HuH-7.5 (cell line): ENCODE results near the gene PHACTR3.
"Not testable (repeated sequence)": the region's sequence is repeated elsewhere in the genome, so short reads cannot be mapped to it uniquely, and the experiment has no call there.

Source experiments
- DNase-seq: peaks from one replicate; pipeline ENCODE4 v3.0.0; 2011; ENCODE audit warnings: low spot score

The PHACTR3 gene

DNA sequence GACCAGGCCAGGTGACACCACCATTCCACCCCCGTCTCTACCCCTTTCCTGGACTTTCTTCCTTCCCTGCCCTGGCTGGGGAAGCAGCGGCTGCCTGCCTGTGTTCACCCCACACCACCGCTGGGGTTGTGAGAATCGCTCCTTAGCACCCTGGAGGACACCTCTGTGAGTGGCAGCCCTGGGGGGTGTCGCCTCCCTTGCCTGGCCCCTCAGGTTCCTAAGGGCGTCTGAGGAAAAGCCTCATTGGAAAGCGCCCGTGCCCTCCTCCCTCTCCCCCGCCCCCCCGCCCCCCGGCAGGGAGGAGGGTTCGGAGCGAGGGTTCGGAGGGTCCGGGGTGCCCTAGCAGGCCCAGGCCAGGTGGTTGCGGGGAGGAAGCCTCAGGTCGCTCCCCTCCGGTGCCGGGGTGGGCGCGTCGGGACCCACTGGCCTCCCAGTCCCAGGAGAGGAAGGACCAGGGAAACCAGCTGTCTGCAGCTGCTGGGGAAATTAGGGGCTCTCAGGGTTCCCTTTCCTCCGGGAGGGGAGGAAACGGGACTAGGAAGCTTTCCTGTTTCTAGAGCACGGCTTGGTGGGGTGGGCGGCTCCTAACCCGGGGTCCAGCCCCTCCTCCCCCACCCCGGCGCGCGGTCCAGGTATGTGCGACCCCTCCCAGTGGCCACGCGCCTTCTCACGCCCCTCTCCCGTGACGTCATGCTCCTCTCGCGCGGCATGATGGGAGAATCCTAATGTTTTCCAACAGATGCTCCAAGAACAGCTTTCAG is at the start of gene PHACTR3:
TSS of gene PHACTR3 (plus strand) at position 760 of the 761 bp plus-strand sequence. CDS start 475 bp downstream, outside the sequence.
- no peak for DNase-seq

DNA sequence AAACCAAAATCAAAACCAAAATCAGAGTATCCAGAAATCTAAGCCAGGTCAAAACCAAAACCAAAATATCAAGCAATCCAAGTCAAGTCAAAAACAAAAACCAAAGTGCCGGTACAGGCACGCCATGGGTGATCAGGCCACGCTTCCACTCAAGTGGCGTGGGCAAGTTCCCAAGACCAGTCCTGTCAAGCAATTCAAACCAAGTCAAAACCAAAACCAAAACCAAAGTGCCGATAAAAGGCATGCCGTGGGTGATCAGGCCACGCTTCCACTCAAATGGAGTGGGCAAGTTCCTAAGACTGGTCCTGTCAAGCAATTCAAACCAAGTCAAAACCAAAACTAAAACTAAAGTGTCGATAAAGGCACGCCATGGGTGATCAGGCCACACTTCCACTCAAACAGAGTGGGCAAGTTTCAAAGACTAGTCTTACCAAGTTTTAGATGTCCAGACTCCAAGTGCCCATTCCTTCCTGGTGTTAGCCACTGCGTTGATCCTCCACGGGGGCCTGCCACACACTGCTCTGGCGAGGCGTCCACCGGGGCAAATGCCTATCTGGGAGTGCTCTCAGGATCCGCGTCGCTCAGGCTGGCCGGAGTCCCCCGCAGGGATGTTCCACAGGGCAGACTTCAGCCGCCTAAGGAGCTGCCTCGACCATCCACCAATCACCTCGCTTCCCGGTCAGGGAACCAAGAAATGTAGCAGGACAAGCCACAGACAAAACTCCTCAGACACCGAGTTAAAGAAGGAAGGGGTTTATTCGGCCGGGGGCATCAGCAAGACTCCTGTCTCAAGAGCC is 46.4 kb upstream of the PHACTR3 start:
- DNase-seq: not testable (repeated sequence)

DNA sequence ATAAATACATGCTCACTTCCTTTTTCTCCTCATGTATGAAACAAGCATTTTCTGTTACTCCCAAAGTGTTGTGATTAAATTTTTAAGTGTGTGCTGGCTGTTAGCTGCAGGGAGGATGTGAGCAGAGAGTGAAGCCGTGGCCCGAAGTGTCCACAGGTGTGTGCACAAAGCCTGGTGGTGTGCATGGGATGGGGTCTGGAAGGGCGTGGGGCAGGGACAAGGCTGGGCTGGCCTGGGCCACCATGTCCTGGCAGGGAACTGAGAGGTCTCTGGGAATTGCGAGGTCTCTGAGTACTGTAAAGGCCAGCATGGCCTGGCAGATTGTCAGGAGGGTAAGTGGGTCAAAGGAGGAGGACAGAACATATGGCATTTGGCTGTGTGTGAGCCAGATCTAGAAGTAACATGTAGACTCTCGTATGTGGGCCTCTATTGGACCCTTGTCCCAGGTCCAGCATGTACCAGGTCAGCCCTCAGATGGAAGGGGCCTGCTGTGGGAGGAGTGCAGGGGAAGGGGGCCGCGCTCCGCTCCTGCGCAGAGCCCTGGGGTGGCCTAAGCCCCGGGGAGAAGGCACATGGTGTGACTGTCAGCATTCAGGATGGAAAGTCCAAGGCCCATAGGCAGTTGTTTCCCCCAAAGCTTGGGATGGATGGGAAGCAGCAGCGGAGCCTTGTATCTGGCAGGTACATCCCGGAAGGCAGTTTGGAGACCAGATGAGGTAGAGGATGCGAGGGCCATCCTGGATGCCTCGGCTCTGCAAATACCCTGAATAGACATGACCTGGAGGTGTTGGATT is 45.1 kb upstream of the PHACTR3 start:
- DNase-seq: no peak

DNA sequence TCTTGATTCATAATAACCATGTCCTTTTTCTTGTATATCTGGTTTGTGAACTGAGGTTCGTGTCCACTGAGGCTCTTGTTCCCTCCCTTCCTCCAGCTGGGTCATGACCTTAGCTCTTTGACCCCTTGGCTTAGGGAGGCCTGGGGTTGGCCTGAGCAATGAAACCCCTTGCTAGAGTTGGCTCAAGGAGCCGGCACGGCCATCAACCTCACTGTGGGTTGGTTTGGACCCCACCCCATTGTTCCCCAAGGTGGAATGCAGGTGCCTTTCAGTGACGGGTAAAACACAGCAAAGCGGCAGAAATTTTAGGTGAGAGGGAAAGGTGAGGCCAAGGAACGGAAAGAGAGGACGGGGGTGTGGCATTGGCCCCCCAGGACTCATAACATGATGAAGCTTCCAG is 44.5 kb upstream of the PHACTR3 start:
- DNase-seq: no peak

DNA sequence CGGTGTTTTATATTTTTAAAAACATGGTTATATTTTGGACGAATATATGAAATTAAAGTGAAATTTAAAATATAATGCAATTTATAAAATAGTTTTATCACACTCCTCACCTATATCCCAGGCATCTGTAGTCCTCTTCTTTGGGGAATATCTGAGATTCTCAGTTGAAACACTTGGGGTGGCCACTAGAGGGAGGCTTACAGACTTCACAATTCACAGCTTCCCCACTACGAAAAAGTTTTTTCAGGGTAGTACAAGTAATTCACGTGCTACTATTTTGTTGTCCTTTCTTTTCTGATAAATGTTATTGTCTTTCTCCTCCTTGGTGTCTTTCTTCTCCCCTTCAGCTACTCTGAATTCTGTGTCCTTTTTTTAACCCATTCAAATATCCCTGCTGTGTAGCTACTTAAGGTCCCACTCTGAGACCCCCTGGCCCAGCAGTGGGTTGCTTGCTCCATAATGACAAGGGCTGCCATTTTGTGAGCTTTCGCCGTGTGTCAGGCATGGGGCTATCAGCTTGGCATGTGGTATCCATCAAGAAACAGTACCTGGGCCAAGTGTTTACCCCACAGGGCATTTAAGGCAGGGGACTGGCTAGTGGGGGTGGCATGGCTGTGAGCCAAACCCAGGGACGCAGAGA is 43.6 kb upstream of the PHACTR3 start:
- DNase-seq: peak; percentile 77

DNA sequence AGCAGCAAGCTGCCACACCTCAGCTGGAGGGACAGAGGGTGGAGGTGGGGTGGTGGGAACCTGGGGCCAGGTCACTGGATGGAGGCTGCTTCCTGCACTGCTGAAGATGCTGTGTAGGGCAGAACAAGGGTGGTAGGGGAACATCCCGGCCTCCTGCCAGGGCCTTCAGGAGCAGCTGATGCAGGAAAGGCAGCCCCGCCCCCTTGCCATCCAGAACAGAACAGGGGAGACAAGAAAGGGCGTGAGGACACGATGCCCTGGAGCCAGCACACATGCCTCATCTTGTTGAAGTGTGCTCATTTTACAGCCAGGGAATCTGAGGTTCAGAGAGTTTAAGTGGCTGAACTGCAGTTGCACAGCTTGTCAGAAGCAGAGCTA is 43.1 kb upstream of the PHACTR3 start:
- no peak for DNase-seq

DNA sequence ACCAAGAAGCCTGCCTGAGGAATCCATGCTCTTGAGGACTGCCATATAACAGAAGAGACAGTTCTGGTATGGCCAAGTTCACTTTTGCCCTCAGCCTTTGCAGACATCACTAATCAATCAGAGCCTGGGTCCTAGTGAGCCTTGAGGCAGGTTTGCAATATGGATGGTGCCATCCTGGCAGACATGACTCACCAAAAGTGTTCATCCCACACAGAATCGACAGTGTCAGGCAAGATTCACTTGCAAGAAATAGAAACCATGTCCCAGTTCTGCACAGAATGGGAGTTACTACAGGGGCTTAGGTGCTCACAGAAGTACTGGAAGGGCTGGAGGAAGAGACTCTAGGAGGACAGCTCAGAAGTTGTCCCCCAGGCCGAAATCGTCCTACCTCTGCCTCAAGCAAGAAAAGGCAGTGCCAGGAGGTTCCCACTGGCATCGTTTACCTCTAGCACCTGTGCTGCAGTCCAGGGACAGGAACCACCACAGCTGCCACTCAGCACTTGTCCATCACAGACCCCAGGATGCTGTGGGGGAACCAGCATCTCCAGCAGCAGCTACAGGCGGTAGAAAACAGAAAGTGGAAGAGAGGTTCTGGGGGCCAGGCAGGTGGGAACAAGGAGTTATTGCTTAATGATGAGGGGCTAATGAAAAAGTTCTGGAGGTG is 42.6 kb upstream of the PHACTR3 start:
- DNase-seq: no peak

DNA sequence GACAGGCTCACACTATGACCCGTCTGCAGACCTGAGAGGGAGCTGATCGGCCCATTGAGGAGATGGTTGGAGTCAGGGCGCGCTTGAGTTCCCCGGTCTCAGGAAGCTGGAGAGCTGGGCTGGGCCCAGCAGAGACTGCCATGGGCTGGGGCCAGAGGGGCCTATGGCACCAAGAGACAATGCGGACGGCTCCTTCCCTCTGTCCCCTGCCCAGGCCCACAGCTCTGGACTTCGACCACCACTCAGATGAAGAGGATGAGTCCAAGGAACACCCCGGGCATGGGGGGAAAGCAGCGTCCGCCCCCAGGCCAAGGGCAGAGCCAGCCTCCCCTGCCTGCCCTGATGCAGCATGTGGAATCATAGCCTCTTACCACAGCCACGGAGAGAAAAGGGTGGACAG is 40.2 kb upstream of the PHACTR3 start:
- DNase-seq: peak; percentile 6

DNA sequence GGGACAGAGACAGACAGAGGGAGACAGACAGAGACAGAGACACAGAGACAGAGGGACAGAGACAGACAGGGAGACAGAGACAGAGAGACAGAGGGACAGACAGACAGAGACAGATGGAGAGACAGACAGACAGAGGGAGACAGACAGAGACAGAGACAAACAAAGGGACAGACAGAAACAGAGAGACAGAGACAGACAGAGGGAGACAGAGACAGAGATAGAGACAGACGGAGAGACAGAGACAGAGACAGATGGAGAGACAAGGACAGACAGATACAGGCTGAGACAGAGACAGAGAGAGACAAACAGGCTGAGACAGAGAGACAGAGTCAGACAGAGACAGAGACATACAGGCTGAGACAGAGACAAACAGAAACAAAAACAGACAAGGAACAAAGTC is 39.4 kb upstream of the PHACTR3 start:
- DNase-seq: no peak

DNA sequence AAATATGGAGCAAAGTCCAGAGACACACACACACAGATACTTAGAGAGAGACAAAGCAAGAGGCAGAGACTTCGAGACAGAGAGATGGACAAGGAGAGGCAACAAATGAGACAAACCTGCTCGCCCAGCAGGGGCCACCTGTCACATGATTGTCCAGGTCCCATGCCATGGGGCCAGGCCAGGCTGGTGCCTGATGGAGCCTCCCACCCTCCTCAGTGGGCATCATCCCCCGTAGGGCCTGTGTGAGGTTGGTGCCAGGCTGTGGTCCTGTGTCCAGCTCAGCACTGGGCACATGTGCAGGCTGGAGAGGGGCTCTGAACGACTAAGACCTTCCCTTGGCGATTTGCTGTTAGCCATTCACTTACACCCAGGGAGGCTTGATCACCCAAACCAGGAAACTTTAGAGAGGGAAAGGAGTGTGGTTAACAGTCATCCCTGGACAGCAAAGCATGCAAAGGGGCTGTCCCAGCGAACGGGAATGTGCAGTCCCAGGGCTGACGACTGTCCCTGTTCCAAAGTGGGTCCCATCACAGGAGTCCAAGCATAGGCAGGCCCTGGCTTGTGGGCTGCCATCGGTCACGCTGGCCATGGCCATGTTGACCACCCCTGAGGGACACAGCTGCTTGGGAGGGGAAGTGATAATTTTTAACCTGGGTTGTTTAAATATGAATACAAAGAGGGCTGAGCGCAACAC is 38.4 kb upstream of the PHACTR3 start:
- DNase-seq: no peak

DNA sequence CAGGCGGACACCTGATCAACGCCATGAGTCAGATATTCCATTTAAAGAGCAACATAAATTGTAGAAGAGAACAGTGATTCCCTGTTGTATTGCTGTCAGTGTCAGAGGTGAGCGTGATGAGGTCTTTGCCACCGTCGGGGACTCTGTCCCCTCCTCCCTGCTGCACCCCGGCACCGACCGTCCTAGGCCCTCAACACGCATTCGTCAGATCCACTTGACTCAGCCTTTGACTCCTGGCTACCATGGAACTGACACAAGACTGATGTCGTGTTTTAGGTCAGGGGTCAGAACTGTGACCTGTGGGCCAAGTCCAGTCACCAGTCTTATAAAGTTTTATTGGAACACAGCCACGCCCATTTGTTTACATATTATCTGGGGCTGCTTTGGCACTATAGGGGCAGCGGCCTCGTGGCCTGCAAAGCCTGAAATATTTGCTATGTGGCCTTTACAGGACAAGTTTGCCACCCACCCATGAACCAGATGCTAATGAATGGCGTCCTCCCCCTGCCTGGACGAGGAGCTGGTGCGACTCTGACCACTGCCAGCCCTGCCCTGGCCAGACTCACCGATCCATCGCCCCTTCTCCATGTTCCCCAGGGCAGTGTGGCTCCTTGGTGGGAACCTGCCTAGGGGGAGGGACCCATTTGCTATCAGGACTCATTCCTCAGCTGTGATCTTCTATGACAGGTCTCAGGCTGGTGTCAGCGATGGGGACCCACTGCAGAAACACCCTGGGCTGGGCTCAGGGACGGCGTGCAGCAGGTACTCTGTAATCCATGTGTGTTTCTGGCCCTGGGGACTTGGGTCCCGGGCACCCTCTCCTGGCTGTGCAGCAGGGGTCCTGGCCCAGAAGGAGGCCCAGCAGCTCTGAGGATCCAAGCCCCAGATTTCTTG is 37.5 kb upstream of the PHACTR3 start:
- peak; percentile 6 for DNase-seq

DNA sequence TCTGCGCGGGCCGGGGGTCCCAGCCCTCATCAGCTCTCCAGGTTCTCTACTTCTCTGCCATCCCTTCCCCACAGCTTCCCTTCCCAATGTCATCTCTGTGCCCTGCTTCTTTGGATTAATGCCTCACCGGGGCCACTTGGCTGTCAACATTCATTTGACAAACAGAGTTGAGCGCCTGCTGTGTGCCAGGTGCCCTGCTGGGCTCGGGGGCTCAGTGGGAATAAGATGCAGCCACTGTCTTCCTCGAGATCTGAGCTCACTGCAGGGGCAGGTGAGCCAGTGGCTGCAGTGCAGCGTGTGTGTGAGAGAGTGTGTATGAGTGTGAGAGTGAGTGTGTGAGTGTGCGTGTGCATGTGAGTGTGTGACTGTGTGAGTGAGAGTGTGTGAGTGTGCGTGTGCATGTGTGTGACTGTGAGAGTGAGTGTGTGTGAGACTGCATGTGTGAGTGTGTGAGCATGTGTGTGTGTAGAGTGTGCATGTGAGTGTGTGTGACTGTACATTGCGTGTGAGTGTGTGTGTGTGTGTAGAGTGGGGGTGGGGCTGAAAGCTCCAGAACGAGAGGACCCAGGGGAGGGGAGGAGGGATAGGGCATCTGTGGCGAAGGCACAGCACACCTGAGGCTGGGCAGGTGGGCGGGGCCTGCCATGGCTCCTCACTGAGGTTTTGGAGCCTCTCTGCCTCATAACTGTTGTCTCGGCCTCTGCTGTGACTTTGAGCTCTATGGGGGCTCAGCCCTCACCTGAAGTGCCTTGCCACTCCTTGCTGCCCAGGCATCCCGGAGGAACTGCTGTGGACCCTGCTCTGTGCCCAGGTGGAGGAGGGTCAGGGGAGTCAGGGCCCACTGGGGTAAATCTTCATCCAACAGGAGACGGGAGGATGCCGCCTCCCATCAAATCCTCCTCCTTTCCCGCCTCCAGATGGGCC is 36.5 kb upstream of the PHACTR3 start:
- DNase-seq: no peak

DNA sequence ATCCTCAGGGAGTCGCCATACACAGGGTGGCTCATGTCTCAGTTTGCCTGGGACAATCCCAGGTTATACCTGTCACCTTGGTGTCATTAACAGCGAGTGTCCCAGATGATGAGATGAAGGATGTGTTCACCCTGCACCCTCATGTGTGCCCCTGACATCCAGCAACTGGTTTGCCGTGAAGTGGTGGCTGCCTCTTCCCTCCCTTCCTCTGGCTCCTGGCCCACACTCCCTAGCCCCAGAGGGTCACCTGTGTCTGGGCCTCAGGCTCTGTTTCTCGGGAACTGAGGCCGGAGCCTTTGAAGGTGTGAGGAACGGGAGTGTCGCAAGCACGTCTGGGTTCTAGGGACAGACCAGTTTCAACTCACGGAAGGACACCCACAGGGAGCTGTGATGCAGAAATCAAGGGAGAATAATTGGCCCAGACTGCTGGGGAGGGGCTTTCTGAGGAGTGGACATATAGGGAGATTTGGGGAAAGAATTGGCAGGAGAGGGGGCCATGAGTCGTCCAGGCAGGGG is 35.8 kb upstream of the PHACTR3 start:
- no peak for DNase-seq

DNA sequence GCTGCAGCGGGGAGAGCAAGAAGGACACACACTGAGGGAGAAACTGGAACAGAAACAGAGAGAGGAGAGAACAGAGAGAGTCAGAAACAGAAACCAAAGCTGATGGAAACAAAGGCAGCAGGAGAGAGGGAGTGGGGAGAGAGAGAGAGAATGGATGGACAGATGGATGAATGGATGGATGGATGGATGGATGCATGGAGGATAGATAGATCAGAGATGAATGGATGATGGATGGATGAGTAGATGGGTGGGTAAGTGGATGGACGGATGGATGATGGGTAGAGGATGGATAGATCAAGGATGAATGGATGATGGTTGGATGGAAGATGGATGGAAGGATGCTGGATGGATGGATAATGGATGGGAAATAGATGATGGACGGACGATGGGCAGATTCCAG is 35.0 kb upstream of the PHACTR3 start:
- no peak for DNase-seq

DNA sequence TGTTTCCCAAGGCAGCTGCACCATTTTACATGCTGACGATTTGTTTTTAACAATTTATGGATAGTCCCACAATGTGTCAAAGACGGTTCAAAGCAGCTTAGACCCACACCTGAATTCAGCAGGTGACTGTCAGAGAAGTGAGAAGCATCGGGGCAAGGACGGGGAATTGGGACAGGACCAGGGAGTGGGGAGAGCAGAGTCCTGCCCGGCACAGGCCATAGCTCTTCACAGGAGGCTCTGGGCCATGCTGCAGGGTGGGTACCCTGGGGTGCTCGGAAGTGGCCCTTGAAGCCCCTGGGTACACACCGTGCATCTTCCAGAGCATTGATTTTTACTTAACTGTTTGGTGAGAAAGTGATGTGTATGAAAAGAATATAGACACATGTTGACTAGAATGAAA is 33.2 kb upstream of the PHACTR3 start:
- no peak for DNase-seq

DNA sequence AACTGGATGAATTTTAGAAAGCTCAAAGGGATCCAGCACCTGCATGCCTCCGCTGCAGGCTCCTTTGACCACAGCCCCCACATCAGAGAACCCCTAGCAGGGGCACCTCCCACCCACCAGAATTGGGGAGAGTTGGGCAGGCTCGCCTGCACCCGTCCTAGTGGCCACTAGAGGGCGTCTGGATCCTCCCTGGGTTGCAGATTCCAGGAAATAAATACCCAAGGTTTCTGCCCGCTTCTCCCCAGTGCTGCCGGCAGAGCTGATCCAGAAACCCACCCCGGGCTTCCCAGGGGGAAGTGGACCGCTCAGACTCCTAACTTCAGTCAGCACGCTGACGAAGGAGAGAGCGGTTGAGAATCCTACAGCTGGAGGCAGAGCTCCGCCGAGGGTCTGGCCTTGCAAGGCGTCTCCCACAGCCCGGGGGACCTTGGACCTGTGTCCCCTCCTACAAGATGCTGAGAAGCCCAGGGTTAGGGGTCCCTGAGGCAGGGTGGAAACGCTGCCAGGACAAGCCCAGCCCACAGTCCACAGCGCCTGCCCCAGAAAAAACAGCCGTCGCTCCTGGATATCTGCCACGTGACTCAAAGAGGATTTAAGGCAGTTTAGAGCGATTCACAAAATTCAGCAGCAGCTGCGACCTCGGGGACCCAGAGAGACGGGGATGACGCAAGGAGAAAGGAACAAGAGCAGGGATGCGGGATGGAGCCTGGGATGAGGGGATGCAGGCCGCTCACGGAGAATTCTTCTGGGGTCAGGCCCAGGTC is 32.6 kb upstream of the PHACTR3 start:
- DNase-seq: peak; percentile 95

DNA sequence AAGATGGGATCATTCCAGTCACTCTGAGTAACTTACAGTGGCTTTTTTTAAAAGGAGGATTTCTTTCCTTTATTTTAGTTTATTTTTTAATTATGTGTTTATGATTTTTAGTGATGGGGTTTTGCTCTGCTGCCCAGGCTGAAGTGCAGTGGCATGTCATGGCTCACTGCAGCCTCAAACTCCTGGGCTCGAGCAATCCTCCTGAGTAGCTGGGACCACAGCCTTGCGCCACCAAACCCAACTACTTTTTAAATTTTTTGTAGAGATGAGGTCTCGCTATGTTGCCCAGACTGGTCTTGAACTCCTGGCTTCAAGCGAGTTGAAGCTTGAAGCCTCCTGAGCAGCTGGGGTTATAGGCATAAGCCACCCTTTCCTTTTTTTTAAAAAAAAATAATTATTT is 31.8 kb upstream of the PHACTR3 start:
- DNase-seq: no peak

DNA sequence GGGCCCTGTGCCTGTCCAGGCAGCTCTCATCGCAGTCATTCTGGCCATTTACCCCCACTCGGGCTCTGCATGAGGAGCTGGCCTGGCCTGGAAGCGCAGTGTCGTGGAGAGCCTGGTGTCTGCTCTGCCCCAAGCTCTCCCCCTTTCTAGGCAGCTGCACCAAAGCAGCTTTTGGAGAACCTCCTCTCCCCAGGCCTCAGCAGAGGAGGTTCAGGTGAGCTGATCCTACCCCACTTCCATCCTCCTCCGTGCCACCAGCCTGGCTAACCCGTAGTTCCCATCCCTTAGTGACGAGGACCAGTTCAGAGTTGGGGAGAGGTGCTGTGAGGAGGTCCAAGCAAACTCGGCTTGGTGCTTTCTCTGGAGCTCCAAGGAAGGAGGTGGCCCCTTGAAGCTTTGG is 30.5 kb upstream of the PHACTR3 start:
- peak; percentile 8 for DNase-seq
